Measurements from ENCODE around the gene PXDN. TPM values are rescaled to one million over a fixed set of nuclear protein-coding genes. Genes with fewer than 3 reads are reported as not detected.

The PXDN gene
- total and polyA plus RNA-seq, 10 of the 15 experiments (the other 5 are each of a cell fraction or from before 2014, with no cell fraction given), result 0.12 to 0.69 (median 0.23) TPM; not detected in 5

GRCh38 chr2:1749489-1750119 is 5.3 kb upstream of the PXDN start (continued):
- TF ChIP-seq ZBTB4 (CRISPR knock-in tag; IDR thresholded peaks at IDR 0.05) (no peak), TCF7 (IDR thresholded peaks at IDR 0.05; ENCODE audit: borderline replicate concordance) (no peak), MTA2 (IDR thresholded peaks at IDR 0.05; ENCODE audit: low read depth) (no peak), CBFB (IDR thresholded peaks at IDR 0.05; ENCODE audit: low read depth) (no peak), ELK1 (IDR thresholded peaks at IDR 0.05; ENCODE audit: low read depth, low read length) (no peak), CHD1 (IDR thresholded peaks at IDR 0.05; ENCODE audit: low read depth, low read length) (no peak)

GRCh38 chr2:1748741-1749488 is 4.6 kb upstream of the PXDN start:
- ChIA-PET SMC1A (ENCODE audit: uncharacterized antibody, unreplicated experiment) (interaction anchor here (1.0 kb wide), 1 partner anchor 73 kb away, joined by 3 read pairs; no protein-coding TSS in a partner anchor), CTCF (no interaction called here), POLR2A (no interaction called here), RAD21 (ENCODE audit: unreplicated experiment) (no interaction called here)
- H3K9ac ChIP-seq (ENCODE audit: control insufficient read depth, insufficient read depth, low read length), result no peak overlapping the region
- intact Hi-C loops (cut with micrococcal nuclease; ENCODE audit: unreplicated experiment) (no loop called here), in situ Hi-C loops (cut with MboI) (no loop called here)
- FAIRE-seq (no peak), ATAC-seq (no peak), DNase-seq (ENCODE audit: low read depth, low spot score) (no peak)
- H3K27ac ChIP-seq (ENCODE audit: control insufficient read depth, insufficient read depth), result no peak overlapping the region
- BruUV-seq (replicated peaks), result no TSS peak
- H3K36me3 ChIP-seq (ENCODE audit: control insufficient read depth in 2 of 2, insufficient read depth in 2 of 2, low read length in 1 of 2), result no peaks in the 10 kb centered on the region
- H2AFZ ChIP-seq (ENCODE audit: control insufficient read depth, low read depth, low read length), result no peak overlapping the region
- no peak for TF ChIP-seq ZNF384 (IDR thresholded peaks at IDR 0.05; ENCODE audit: borderline replicate concordance, low read depth, low read length)
- no peak for TF ChIP-seq HDAC6 (IDR thresholded peaks at IDR 0.05; ENCODE audit: unreplicated experiment)
- no peak for TF ChIP-seq SMC3 (IDR thresholded peaks at IDR 0.05; ENCODE audit: borderline replicate concordance, low read length)
- TF ChIP-seq SMAD5 (IDR thresholded peaks at IDR 0.05; ENCODE audit: low read depth), result no peak
- no peak for TF ChIP-seq SREBF2 (IDR thresholded peaks at IDR 0.05; ENCODE audit: low read length)
- no peak for TF ChIP-seq E2F8 (IDR thresholded peaks at IDR 0.05; ENCODE audit: low read depth, partially characterized antibody)
- no peak for TF ChIP-seq NR2C1 (IDR thresholded peaks at IDR 0.05)
- TF ChIP-seq RBBP5 (conservative IDR thresholded peaks at IDR 0.05), result no peak
- no peaks in the 10 kb centered on the region for H4K20me1 ChIP-seq (ENCODE audit: control insufficient read depth, insufficient read depth)
- no peaks in the 10 kb centered on the region for H3K27me3 ChIP-seq (replicated peaks in 1 of 2; ENCODE audit: control insufficient read depth in 2 of 2, insufficient read depth in 2 of 2, low read length in 1 of 2)
- no peaks in the 10 kb centered on the region for H3K9me3 ChIP-seq (replicated peaks; ENCODE audit: control insufficient read depth, insufficient read depth, low read length)
- no peak overlapping the region for H3K4me2 ChIP-seq (ENCODE audit: control insufficient read depth, insufficient read depth)
- no peak overlapping the region for H3K4me3 ChIP-seq
- no peaks in the 10 kb centered on the region for H3K4me1 ChIP-seq (ENCODE audit: control insufficient read depth, insufficient read depth, low read length)
- WGBS (ENCODE audit: insufficient coverage, insufficient replicate concordance, low lambda C conversion rate, missing lambda C conversion rate), result 45% methylated on average over 17 of the region's 17 CpGs
- H3K79me2 ChIP-seq (ENCODE audit: control insufficient read depth, insufficient read depth, low read length), result no peaks in the 10 kb centered on the region

Measured in GM12878 (cell line).